Endothelial cell of umbilical vein (primary cell): Measurements from ENCODE around the gene SLC35D2. TPM values are rescaled to one million over a fixed set of nuclear protein-coding genes. Genes with fewer than 3 reads are reported as not detected.

Experiments
- BruUV-seq: library from RNA; stranded (reverse); fragments of 400-500 nt; replicated peaks from 2 replicates; lab custom pipeline; 2021; lab: Mats Ljungman, UMichigan
- CTCF ChIA-PET: fragments of 300-600, 350-600 bp; sonication (Branson Sonifier 250); formaldehyde crosslinking; loops from one replicate; lab custom pipeline; 2021; ENCODE audit warnings: antibody characterized with exemption, inconsistent platforms; lab: Charles Lee
- POLR2A ChIA-PET: fragments of 300-600, 350-600 bp; sonication (Branson Sonifier 250); formaldehyde crosslinking; loops from one replicate; lab custom pipeline; 2021; ENCODE audit warnings: antibody characterized with exemption, inconsistent platforms; lab: Charles Lee
- DNase-seq: peaks from one replicate; pipeline ENCODE4 v3.0.0-alpha.2; 2011; ENCODE audit warnings: low read depth, low spot score
- FAIRE-seq: peaks from 2 replicates; lab custom pipeline; 2011; peaks lifted over from hg19 to GRCh38; lab: Jason Lieb, UNC
- H2AFZ ChIP-seq: 2 replicates; pipeline ENCODE4 v1.6.0; 2012; ENCODE audit warnings: low read depth, low read length, control low read depth, inconsistent platforms
- H3K27ac ChIP-seq: 2 replicates; pipeline ENCODE4 v1.5.1; 2011; ENCODE audit warnings: low read depth, mild to moderate bottlenecking, control low read depth, low read length, moderate library complexity; ENCODE audit not compliant: insufficient read depth
- H3K27me3 ChIP-seq, 2 experiments: 2 replicates each; pipeline versions ENCODE4 v1.6.0 to v1.6.1; 2011; ENCODE audit warnings: low read length in 2 of 2, mixed read lengths in 1 of 2; ENCODE audit not compliant: control insufficient read depth in 2 of 2, insufficient read depth in 2 of 2
- H3K36me3 ChIP-seq, 2 experiments: 2 replicates in 1 of 2; 3 replicates in 1 of 2; pipeline ENCODE4 v1.5.1; 2011; ENCODE audit warnings: low read length in 2 of 2, mild to moderate bottlenecking in 1 of 2, moderate library complexity in 1 of 2; ENCODE audit not compliant: control insufficient read depth in 2 of 2, insufficient read depth in 2 of 2; ENCODE audit errors: extremely low read depth in 1 of 2
- H3K4me1 ChIP-seq: 3 replicates; pipeline ENCODE4 v1.5.1; 2011; ENCODE audit warnings: mild to moderate bottlenecking, low read length; ENCODE audit not compliant: control insufficient read depth, insufficient read depth; ENCODE audit errors: extremely low read depth
- H3K4me2 ChIP-seq: 2 replicates; pipeline ENCODE4 v1.6.1; 2011; ENCODE audit warnings: low read length, control low read depth, mixed read lengths; ENCODE audit not compliant: insufficient read depth
- H3K4me3 ChIP-seq, 3 experiments: fragments of 200-600 bp in 1 of 3; sonication (generic), shearing (Covaris generic) in 1 of 3; replicated peaks in 1 of 3; 2 replicates each; pipeline ENCODE4 v1.5.1; 2011 to 2016; ENCODE audit warnings: control low read depth in 3 of 3, low read length in 3 of 3, mild to moderate bottlenecking in 2 of 3, inconsistent platforms in 1 of 3, low read depth in 1 of 3, moderate library complexity in 1 of 3; ENCODE audit not compliant: insufficient read depth in 1 of 3
- H3K79me2 ChIP-seq: 2 replicates; pipeline ENCODE4 v1.6.0; 2012; ENCODE audit warnings: low read length, inconsistent platforms; ENCODE audit not compliant: control insufficient read depth, insufficient read depth
- H3K9ac ChIP-seq: replicated peaks from 2 replicates; pipeline ENCODE3; 2011; ENCODE audit warnings: low read length, control low read depth; ENCODE audit not compliant: insufficient read depth; ENCODE audit errors: extremely low read depth
- H3K9me1 ChIP-seq: replicated peaks from 3 replicates; pipeline ENCODE4 v1.6.0; 2011; ENCODE audit warnings: mild to moderate bottlenecking, low read length; ENCODE audit not compliant: control insufficient read depth, insufficient read depth; ENCODE audit errors: extremely low read depth
- H3K9me3 ChIP-seq: replicated peaks from 2 replicates; pipeline ENCODE4 v1.5.1; 2012; ENCODE audit warnings: low read length, inconsistent platforms; ENCODE audit not compliant: control insufficient read depth, insufficient read depth
- H4K20me1 ChIP-seq: replicated peaks from 2 replicates; pipeline ENCODE3; 2011; ENCODE audit warnings: mild to moderate bottlenecking, low read length; ENCODE audit not compliant: control insufficient read depth, insufficient read depth; ENCODE audit errors: extremely low read depth
- CTCF ChIP-seq, 2 donors: IDR thresholded peaks; 1 replicate in 1 of 2; 2 replicates in 1 of 2; pipeline ENCODE4 v1.5.1; 2011; ENCODE audit warnings: low read length in 2 of 2, mild to moderate bottlenecking in 2 of 2, moderate library complexity in 2 of 2, control low read depth in 1 of 2, inconsistent platforms in 1 of 2, low read depth in 1 of 2; ENCODE audit not compliant: insufficient read depth in 1 of 2; ENCODE audit errors: extremely low read depth in 1 of 2
- EZH2 ChIP-seq: IDR thresholded peaks from 2 replicates; pipeline ENCODE4 v1.6.1; 2012; ENCODE audit warnings: borderline replicate concordance, low read depth, mild to moderate bottlenecking, moderate library complexity, low read length, inconsistent platforms; ENCODE audit not compliant: severe bottlenecking
- FOS ChIP-seq: IDR thresholded peaks from 2 replicates; pipeline ENCODE4 v1.6.1; 2011; ENCODE audit warnings: mild to moderate bottlenecking, low read length, moderate library complexity, borderline replicate concordance; ENCODE audit not compliant: insufficient read depth
- GATA2 ChIP-seq: IDR thresholded peaks from 2 replicates; pipeline ENCODE4 v1.7.0; 2011; ENCODE audit warnings: low read depth, mild to moderate bottlenecking, moderate library complexity, mixed read lengths, low read length; ENCODE audit not compliant: insufficient read length, insufficient read depth
- JUN ChIP-seq: IDR thresholded peaks from 2 replicates; pipeline ENCODE4 v1.6.1; 2011; ENCODE audit warnings: borderline replicate concordance, low read depth; ENCODE audit not compliant: insufficient read length, insufficient read depth
- MAX ChIP-seq: IDR thresholded peaks from 2 replicates; pipeline ENCODE4 v1.6.1; 2011; ENCODE audit not compliant: insufficient read depth, insufficient read length
- MYC ChIP-seq: IDR thresholded peaks from one replicate; pipeline ENCODE4 v1.6.1; 2011; ENCODE audit warnings: mild to moderate bottlenecking, low read depth, low read length
- POLR2A ChIP-seq: IDR thresholded peaks from 2 replicates; pipeline ENCODE4 v1.6.1; 2012; ENCODE audit warnings: low read depth, mild to moderate bottlenecking, control low read depth, low read length
- POLR2AphosphoS5 ChIP-seq: IDR thresholded peaks from 2 replicates; pipeline ENCODE4 v1.6.1; 2012; ENCODE audit warnings: low read depth, mild to moderate bottlenecking, control low read depth, low read length, moderate library complexity; ENCODE audit not compliant: insufficient read depth
- dilution Hi-C: fragments of 300-500 bp; cut with MboI; formaldehyde crosslinking; loops from one replicate; pipeline ENCODE4 v1.15.0; 2019; ENCODE audit warnings: low sequenced_read_pairs; ENCODE audit not compliant: extremely low pct_ligation_motif_present
- intact Hi-C: fragments of 100-400 bp; cut with micrococcal nuclease; formaldehyde crosslinking; loops from one replicate; pipeline ENCODE4 v1.10.0; 2022
- polyA plus RNA-seq, 4 experiments: library from polyadenylated mRNA; depleted of rRNA in 3 of 4; stranded (reverse) in 3 of 4; unstranded in 1 of 4; fragments of >200 nt; gene quantifications; 2 replicates each; pipeline versions ENCODE4 v1.2.1 to v1.2.3, GENCODE V29; 2011 to 2012; ENCODE audit warnings: missing spikeins in 1 of 4
- total RNA-seq: library from RNA; stranded (reverse); gene quantifications from 2 replicates; pipeline ENCODE4 v1.2.3, GENCODE V29; 2021

Gene SLC35D2
- total and polyA plus RNA-seq, 2 donors (not counting 3 experiments of a cell fraction or from before 2014, with no cell fraction given): 21.1 to 29.9 TPM

DNA sequence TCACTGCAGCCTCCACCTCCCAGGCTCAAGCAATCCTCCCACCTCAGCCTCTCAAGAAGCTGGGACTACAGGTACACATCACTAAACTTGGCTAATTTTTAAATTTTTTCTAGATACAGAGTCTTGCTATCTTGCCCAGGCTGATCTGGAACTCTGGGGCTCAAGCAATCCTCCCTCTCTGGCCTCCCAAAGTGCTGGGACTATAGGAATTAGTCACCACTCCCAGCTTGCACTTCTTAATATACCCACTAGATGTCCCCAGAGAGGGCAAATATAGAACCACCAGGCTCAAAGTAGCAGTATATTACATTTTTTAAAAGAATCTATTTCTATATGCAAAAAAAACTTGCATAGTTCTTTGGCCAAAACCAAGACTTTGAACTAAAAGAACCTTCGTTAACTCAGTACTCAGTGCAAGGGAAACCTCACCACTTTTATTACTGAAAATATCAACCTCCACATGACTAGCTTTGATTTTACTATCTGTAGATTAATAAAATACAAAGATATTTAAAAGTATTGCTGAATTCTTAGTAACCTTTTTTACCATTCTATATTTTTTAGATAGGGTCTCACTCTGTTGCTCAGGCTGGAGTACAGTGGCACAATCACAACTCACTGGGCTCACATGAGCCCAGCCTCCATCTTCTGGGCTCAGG is 55.7 kb downstream of the SLC35D2 start:
- no peak overlapping the region for H3K9ac ChIP-seq
- ChIA-PET POLR2A (no interaction called here), CTCF (interaction anchor here (0.6 to 7.2 kb wide), 44 partner anchors 9 to 347 kb away, joined by 3 to 84 read pairs (median 5); partner anchors contain the start of genes HABP4, HSD17B3 and PRXL2C)
- dilution Hi-C loops (no loop called here), intact Hi-C loops (loop anchor here (1.0 to 2.0 kb wide), 5 partner anchors 55 to 339 kb away; partner anchors contain the start of genes HABP4 and SLC35D2)
- TF ChIP-seq CTCF (IDR thresholded peaks at IDR 0.05; ENCODE audit: extremely low read depth in 1 of 2, insufficient read depth in 1 of 2, low read depth in 1 of 2, low read length in 2 of 2): peak; percentile 63 to 69
- TF ChIP-seq FOS: peak; percentile 38
- TF ChIP-seq POLR2A: no peak
- no TSS peak for BruUV-seq
- H3K27ac ChIP-seq: no peak overlapping the region
- H3K36me3 ChIP-seq: no peaks in the 10 kb centered on the region
- H3K4me3 ChIP-seq: no peak overlapping the region
- no peaks in the 10 kb centered on the region for H3K79me2 ChIP-seq
- no peaks in the 10 kb centered on the region for H3K27me3 ChIP-seq
- no peaks in the 10 kb centered on the region for H3K9me1 ChIP-seq
- H3K4me1 ChIP-seq: peaks cover 7% of the 10 kb centered on the region
- DNase-seq (peak; percentile 74), FAIRE-seq (peak; percentile 66)
- H3K4me2 ChIP-seq: no peak overlapping the region
- no peaks in the 10 kb centered on the region for H3K9me3 ChIP-seq
- H2AFZ ChIP-seq: no peak overlapping the region
- no peaks in the 10 kb centered on the region for H4K20me1 ChIP-seq

DNA sequence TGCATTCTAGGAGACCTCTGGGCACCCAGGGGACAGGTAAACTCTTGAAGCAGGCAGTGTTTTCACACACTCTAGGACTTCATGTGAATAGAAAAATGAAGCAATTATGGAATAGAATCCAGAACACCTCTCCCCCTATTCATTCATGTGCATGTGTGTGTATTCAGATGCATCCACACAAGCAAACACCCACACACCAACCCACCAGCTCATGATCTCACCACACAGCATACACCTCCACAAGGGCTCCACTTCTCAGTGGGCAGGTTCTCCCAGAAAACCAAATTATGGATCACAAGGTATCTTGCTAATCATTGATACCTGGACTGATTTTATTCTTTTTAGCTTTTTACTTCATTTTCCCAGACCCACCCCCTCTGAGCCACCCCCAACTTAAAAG is 60.3 kb downstream of the SLC35D2 start:
- Histone ChIP-seq H3K9me1 (no peaks in the 10 kb centered on the region), H2AFZ (no peak overlapping the region), H3K27ac (no peak overlapping the region), H3K4me2 (no peak overlapping the region), H3K36me3 (no peaks in the 10 kb centered on the region), H3K79me2 (no peaks in the 10 kb centered on the region), H3K4me1 (no peaks in the 10 kb centered on the region), H4K20me1 (no peaks in the 10 kb centered on the region), H3K9me3 (no peaks in the 10 kb centered on the region), H3K27me3 (no peaks in the 10 kb centered on the region), H3K9ac (no peak overlapping the region), H3K4me3 (no peak overlapping the region)
- dilution Hi-C loops: no loop called here
- intact Hi-C loops: no loop called here
- ChIA-PET CTCF (no interaction called here), POLR2A (no interaction called here)
- no peak for FAIRE-seq
- DNase-seq: no peak
- no TSS peak for BruUV-seq
- TF ChIP-seq GATA2: no peak
- no peak for TF ChIP-seq JUN
- no peak for TF ChIP-seq EZH2
- TF ChIP-seq FOS: no peak
- no peak for TF ChIP-seq POLR2A
- no peak for TF ChIP-seq MYC
- no peak for TF ChIP-seq CTCF (IDR thresholded peaks at IDR 0.05; ENCODE audit: extremely low read depth in 1 of 2, insufficient read depth in 1 of 2, low read depth in 1 of 2, low read length in 2 of 2)
- TF ChIP-seq POLR2AphosphoS5: no peak
- no peak for TF ChIP-seq MAX
